Measurements from ENCODE around the gene C4BPA.

The C4BPA gene

GRCh38 chr1:207088701-207089626 lies 15.1 kb upstream of the C4BPA start, which contains the start of gene C4BPB:
TSS of gene C4BPB (plus strand) at chr1:207088860. CDS start at chr1:207089532, 672 bp downstream.
- TF ChIP-seq CTCF (IDR thresholded peaks at IDR 0.05), result no peak

DNA sequence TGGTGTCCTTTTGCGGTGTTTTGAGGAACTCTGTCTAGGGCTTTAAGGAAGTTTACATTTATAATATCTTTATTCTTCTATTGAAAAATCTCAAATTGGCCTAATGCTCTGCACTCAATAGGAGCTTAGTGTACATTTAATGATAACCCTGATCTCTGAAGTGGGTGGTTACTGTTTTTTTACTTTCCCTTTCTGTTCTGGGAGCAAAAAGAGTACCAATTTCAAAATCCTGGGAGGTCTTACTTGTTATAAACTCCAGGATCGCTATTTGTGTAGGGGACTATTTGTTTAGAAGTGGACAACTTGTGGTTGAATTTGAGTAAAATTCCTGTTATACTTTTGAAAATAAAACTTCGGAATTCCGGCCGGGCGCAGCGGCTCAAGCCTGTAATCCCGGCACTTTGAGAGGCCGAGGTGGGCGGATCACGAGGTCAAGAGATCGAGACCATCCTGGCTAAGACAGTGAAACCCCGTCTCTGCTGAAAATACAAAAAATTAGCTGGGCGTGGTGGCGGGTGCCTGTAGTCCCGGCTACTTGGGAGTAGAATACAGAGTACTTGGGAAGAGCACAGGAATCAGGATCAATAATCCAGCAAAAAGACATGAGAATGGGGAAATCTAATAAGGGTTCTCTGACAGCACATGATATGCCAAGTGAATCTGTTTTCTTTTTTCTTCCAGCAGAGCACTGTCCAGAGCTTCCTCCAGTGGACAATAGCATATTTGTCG lies 14.2 kb upstream of the C4BPA start:
- TF ChIP-seq CTCF (IDR thresholded peaks at IDR 0.05), result no peak

DNA sequence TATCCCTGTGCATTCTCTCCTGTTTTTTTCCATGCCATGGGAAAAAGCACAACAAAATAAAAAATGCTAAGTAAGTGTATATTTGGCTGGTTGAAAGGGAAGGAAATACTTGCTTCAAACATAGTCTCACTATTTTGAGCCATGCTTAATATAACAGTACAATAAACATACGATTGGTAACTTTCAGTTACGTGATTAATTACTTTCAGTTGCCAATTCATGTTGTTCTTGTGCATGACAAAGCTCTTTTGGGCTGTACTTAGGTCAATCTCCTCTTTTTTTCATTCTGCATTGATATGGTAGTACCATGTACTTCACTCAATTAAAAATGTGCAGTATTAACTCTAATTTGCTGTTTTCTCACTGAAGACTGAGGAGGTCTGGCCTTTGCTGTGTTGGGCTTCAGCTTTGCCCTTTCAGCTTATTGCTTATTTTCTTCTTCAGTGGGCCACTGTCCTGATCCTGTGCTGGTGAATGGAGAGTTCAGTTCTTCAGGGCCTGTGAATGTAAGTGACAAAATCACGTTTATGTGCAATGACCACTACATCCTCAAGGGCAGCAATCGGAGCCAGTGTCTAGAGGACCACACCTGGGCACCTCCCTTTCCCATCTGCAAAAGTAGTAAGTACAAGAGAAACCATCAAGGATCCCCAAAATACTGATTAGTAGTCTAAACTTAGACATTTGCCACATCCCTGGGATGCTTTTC lies 12.7 kb upstream of the C4BPA start:
- no peak for TF ChIP-seq CTCF (IDR thresholded peaks at IDR 0.05)

- TF ChIP-seq CTCF (IDR thresholded peaks at IDR 0.05), result no peak
Measured at GRCh38 chr1:207093944-207094343, 10.1 kb upstream of the C4BPA start.

DNA sequence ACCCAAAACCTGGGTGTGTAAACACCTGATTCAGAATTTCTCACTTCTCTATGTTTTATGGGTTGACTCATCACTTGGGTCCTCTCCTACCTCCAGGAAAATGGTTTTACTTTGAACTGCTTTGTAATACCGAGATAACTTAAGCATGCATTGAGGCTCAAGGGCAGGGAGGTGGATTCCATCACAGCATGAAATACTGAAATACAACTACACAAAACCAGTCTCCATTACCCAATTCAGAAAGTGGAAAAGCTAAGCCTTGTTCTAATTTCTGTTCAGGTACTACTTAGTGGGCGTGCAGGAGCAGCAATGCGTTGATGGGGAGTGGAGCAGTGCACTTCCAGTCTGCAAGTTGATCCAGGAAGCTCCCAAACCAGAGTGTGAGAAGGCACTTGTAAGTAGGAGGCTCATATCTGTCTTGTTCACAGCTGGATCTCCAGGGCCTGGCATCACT lies 6.1 kb upstream of the C4BPA start:
- TF ChIP-seq CTCF (IDR thresholded peaks at IDR 0.05), result no peak

DNA sequence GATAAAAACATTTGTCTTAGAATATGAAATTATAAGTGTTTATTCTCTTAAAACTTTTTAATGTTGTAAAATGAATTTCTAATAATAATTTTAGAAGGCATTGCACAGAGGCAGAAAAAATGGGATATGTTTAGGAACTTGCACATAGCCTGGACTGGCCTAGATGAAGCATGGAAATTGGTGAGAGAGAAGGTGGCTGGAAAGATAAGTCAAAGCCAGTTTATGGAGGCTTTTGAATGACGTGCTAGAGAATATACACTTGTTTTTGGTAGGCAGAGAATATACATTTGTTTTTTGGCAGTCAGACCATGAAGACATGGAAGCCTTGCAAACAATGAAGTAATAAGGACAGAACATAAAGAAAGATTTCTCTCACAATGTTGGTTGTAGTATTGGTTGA lies 2.3 kb upstream of the C4BPA start:
- TF ChIP-seq CTCF (IDR thresholded peaks at IDR 0.05), result no peak

- TF ChIP-seq CTCF (IDR thresholded peaks at IDR 0.05), result no peak
Measured at GRCh38 chr1:207102146-207102545, 1.9 kb upstream of the C4BPA start.

Measured in LNCAP (cell line).